Prostate gland (tissue), 2 donors: ENCODE data around the gene OXT.

Source experiments
- POLR2A ChIP-seq: fragments of 450-650 bp; IDR thresholded peaks from one replicate; pipeline ENCODE4 v1.6.1; 2016; ENCODE audit warnings: antibody characterized with exemption, mild to moderate bottlenecking
- TF ChIP-seq, protein P1 (sequence below), 4 experiments: fragments of 200-600 bp in 2 of 4; fragments of 450-650 bp in 2 of 4; sonication (generic) in 2 of 4; IDR thresholded peaks; 1 replicate in 3 of 4; 2 replicates in 1 of 4; pipeline ENCODE4 v1.5.1; 2016 to 2019; ENCODE audit warnings: antibody characterized with exemption in 4 of 4, mild to moderate bottlenecking in 2 of 4, moderate library complexity in 2 of 4

DNA sequence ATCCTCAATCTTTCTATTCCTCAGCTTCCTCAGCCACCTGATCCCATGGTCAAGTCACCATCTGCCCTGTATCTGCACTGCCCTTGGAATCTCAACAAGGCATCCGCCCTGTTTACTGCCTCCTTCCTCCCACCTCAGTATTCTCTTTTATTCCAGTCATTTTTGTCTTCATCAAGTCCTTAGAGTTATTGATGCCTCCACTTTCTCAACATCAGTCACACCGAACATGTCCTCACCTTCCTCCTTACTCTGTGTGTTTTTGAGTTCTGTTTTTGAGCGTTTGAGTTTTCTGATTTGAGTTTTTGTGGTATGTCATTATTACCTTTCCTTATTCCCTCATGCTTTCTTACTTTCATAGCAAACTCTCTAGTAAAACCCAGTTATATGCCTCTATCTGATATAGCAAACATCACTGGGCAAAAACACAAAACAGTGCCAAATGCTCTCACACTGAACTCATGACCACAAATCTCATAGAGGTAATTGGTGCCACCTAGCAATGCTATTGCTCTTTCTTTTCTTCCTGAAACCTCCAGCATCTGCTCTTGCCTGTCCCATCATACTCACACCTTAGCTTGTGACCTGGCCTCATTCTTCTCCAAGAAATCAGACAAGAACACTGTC is 39.8 kb upstream of the OXT start:
- TF ChIP-seq, protein P1, sequence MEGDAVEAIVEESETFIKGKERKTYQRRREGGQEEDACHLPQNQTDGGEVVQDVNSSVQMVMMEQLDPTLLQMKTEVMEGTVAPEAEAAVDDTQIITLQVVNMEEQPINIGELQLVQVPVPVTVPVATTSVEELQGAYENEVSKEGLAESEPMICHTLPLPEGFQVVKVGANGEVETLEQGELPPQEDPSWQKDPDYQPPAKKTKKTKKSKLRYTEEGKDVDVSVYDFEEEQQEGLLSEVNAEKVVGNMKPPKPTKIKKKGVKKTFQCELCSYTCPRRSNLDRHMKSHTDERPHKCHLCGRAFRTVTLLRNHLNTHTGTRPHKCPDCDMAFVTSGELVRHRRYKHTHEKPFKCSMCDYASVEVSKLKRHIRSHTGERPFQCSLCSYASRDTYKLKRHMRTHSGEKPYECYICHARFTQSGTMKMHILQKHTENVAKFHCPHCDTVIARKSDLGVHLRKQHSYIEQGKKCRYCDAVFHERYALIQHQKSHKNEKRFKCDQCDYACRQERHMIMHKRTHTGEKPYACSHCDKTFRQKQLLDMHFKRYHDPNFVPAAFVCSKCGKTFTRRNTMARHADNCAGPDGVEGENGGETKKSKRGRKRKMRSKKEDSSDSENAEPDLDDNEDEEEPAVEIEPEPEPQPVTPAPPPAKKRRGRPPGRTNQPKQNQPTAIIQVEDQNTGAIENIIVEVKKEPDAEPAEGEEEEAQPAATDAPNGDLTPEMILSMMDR (IDR thresholded peaks at IDR 0.05) = no peak
- no peak for TF ChIP-seq POLR2A
